Lung (tissue), 12 donors: Measurements from ENCODE around the gene HS3ST2. TPM values are rescaled to one million over a fixed set of nuclear protein-coding genes. Genes with fewer than 3 reads are reported as not detected.

Experiments used
- ATAC-seq: fragments of 200-7000 bp; cut with Tn5 transposase; one replicate; pipeline ENCODE4 v1.9.1; 2020; ENCODE audit warnings: moderate number of reproducible peaks; ENCODE audit not compliant: insufficient read depth, low FRiP score
- DNase-seq, 3 donors: peaks; one replicate each; pipeline ENCODE4 v3.0.0-alpha.2; 2013 to 2017
- H3K27ac ChIP-seq, 2 donors: one replicate each; pipeline ENCODE4 v1.5.1; 2013; ENCODE audit warnings: mild to moderate bottlenecking in 2 of 2, moderate library complexity in 2 of 2, control low read depth in 1 of 2, inconsistent platforms in 1 of 2, low read depth in 1 of 2, low read length in 1 of 2
- H3K27me3 ChIP-seq, 3 donors: one replicate each; pipeline ENCODE4 v1.5.1; 2013; ENCODE audit warnings: low read length in 2 of 3; ENCODE audit not compliant: control insufficient read depth in 3 of 3, insufficient read depth in 3 of 3
- H3K36me3 ChIP-seq, 4 donors: one replicate each; pipeline ENCODE4 v1.5.1; 2013; ENCODE audit warnings: low read length in 4 of 4, mild to moderate bottlenecking in 1 of 4, moderate library complexity in 1 of 4; ENCODE audit not compliant: control insufficient read depth in 4 of 4, insufficient read depth in 4 of 4
- H3K4me1 ChIP-seq, 5 donors: one replicate each; pipeline ENCODE4 v1.5.1; 2013; ENCODE audit warnings: low read length in 5 of 5, mild to moderate bottlenecking in 2 of 5, moderate library complexity in 1 of 5; ENCODE audit not compliant: control insufficient read depth in 5 of 5, insufficient read depth in 5 of 5
- H3K4me3 ChIP-seq: one replicate; pipeline ENCODE4 v1.5.1; 2013; ENCODE audit warnings: mild to moderate bottlenecking, control low read depth, moderate library complexity
- H3K9ac ChIP-seq, 2 donors: one replicate each; pipeline ENCODE4 v1.5.1; 2013; ENCODE audit warnings: low read length in 2 of 2, control low read depth in 1 of 2; ENCODE audit not compliant: insufficient read depth in 1 of 2
- H3K9me3 ChIP-seq, 4 donors: one replicate each; pipeline ENCODE4 v1.5.1; 2013; ENCODE audit warnings: low read length in 3 of 4, mild to moderate bottlenecking in 1 of 4, moderate library complexity in 1 of 4; ENCODE audit not compliant: control insufficient read depth in 4 of 4, insufficient read depth in 3 of 4
- CTCF ChIP-seq: IDR thresholded peaks from 2 replicates; pipeline ENCODE4 v1.5.1; 2012; ENCODE audit warnings: mild to moderate bottlenecking; ENCODE audit errors: control extremely low read depth, extremely low read depth
- WGBS, 2 donors: extraction: QIAGEN DNeasy Blood & Tissue Kit; methylation state at CpG; one replicate each; pipeline ENCODE4 v1.1.7; 2013; 5-methylcytosine and 5-hydroxymethylcytosine counted together
- polyA plus RNA-seq, 2 donors: library from polyadenylated mRNA; stranded (reverse); fragments of 200-250 nt; gene quantifications; one replicate each; pipeline ENCODE4 v1.2.1, GENCODE V29; 2013
- total RNA-seq, 2 donors: library from RNA; depleted of rRNA in 1 of 2; stranded (reverse); fragments of >200 nt in 1 of 2; gene quantifications; one replicate each; pipeline ENCODE4 v1.2.1, GENCODE V29; 2014 to 2021
- donor health status: control.
- donor health status: control.
- donor health status: Bipolar disorder and iron deficiency.
- donor health status: healthy.
- donor health status: DM: yes; HTN: yes; CAD: no.

The HS3ST2 gene
- total and polyA plus RNA-seq, 4 donors, result 0.31 to 5.6 (median 1.3) TPM

GRCh38 chr16:22932032-22932771 lies 118.2 kb downstream of the HS3ST2 start:
- H3K36me3 ChIP-seq, result no peaks in the 10 kb centered on the region
- WGBS, 2 donors, result 54 to 64% methylated on average over 8 of the region's 8 CpGs
- no peaks in the 10 kb centered on the region for H3K9me3 ChIP-seq
- H3K27me3 ChIP-seq, result peaks cover 0 to 12% (median 2%) of the 10 kb centered on the region in 3 donors
- H3K27ac ChIP-seq, result no peak overlapping the region
- no peak overlapping the region for H3K4me3 ChIP-seq
- H3K4me1 ChIP-seq, result no peaks in the 10 kb centered on the region
- DNase-seq, result no peak
- ATAC-seq, result no peak
- H3K9ac ChIP-seq, result no peak overlapping the region
- TF ChIP-seq CTCF, result no peak

GRCh38 chr16:22933173-22933572 lies 119.2 kb downstream of the HS3ST2 start:
- Histone ChIP-seq H3K4me1 (no peaks in the 10 kb centered on the region), H3K4me3 (no peak overlapping the region), H3K9ac (no peak overlapping the region), H3K36me3 (no peaks in the 10 kb centered on the region), H3K27me3 (peaks cover 0 to 12% (median 2%) of the 10 kb centered on the region in 3 donors), H3K27ac (no peak overlapping the region), H3K9me3 (no peaks in the 10 kb centered on the region)
- WGBS, 2 donors, result 16 to 17% methylated on average over 2 of the region's 2 CpGs
- TF ChIP-seq CTCF, result no peak
- no peak for ATAC-seq
- peak in 2 of 3 donors; percentile 8 to 15 for DNase-seq

GRCh38 chr16:22934786-22935185 lies 120.8 kb downstream of the HS3ST2 start:
- H3K36me3 ChIP-seq, result no peaks in the 10 kb centered on the region
- TF ChIP-seq CTCF, result no peak
- no peak overlapping the region for H3K27ac ChIP-seq
- ATAC-seq (no peak), DNase-seq (no peak)
- no peaks in the 10 kb centered on the region for H3K9me3 ChIP-seq
- H3K4me3 ChIP-seq, result no peak overlapping the region
- H3K27me3 ChIP-seq, result peaks cover 0 to 12% (median 2%) of the 10 kb centered on the region in 3 donors
- H3K4me1 ChIP-seq, result no peaks in the 10 kb centered on the region
- WGBS, 2 donors, result 75 to 82% methylated on average over 2 of the region's 2 CpGs
- no peak overlapping the region for H3K9ac ChIP-seq
